HEK293 (cell line): ENCODE measurements around the gene ZNF33B.
"Not testable (repeated sequence)": the region's sequence is repeated elsewhere in the genome, so short reads cannot be mapped to it uniquely, and the experiment has no call there.

Experiments used
- CTCF ChIA-PET: fragments of 350-600 bp; formaldehyde crosslinking; extraction: SDS; loops from one replicate; lab custom pipeline; 2021; ENCODE audit warnings: antibody characterized with exemption; lab: Yijun Ruan, JAX
- POLR2A ChIA-PET: fragments of 300-600 bp; formaldehyde crosslinking; extraction: SDS; loops from one replicate; lab custom pipeline; 2020; ENCODE audit warnings: antibody characterized with exemption, inconsistent platforms; lab: Yijun Ruan, JAX
- H3K27ac ChIP-seq: fragments of 200-500 bp; sonication (Bioruptor generic); 2 replicates; pipeline ENCODE4 v1.5.1; 2014; ENCODE audit warnings: low read depth, low read length, control low read depth, inconsistent platforms; ENCODE audit errors: extremely low read depth
- H3K36me3 ChIP-seq, 2 experiments: fragments of 200-500 bp in 1 of 2; sonication (Bioruptor generic) in 1 of 2; 1 replicate in 1 of 2; 2 replicates in 1 of 2; pipeline ENCODE4 v1.5.1; 2014 to 2017; ENCODE audit warnings: inconsistent platforms in 2 of 2, low read length in 2 of 2; ENCODE audit not compliant: control insufficient read depth in 2 of 2, insufficient read depth in 1 of 2
- H3K4me1 ChIP-seq: fragments of 200-500 bp; sonication (Bioruptor generic); 2 replicates; pipeline ENCODE4 v1.5.1; 2014; ENCODE audit warnings: mild to moderate bottlenecking, low read length, inconsistent platforms; ENCODE audit not compliant: control insufficient read depth, insufficient read depth
- H3K4me3 ChIP-seq: 2 replicates; pipeline ENCODE4 v1.5.1; 2011; ENCODE audit warnings: low read depth, mild to moderate bottlenecking, control low read depth, low read length, moderate library complexity
- H3K9me3 ChIP-seq: fragments of 200-500 bp; sonication (Bioruptor generic); 2 replicates; pipeline ENCODE4 v1.5.1; 2014; ENCODE audit warnings: low read depth, low read length, inconsistent platforms; ENCODE audit not compliant: control insufficient read depth, insufficient read depth
- ELK4 ChIP-seq: IDR thresholded peaks from 2 replicates; pipeline ENCODE4 v1.6.1; 2011; ENCODE audit warnings: mild to moderate bottlenecking, low read depth, low read length, borderline replicate concordance
- KLF9 ChIP-seq: fragments of 450-650 bp; formaldehyde crosslinking; IDR thresholded peaks from 2 replicates; pipeline ENCODE4 v1.5.1; 2016; ENCODE audit warnings: missing biosample characterization, missing genetic modification characterization, low read depth
- ZFP3 ChIP-seq: fragments of 450-650 bp; formaldehyde crosslinking; IDR thresholded peaks from 2 replicates; pipeline ENCODE4 v1.5.1; 2016; ENCODE audit warnings: low read depth, missing biosample characterization, missing genetic modification characterization
- ZNF214 ChIP-seq: fragments of 450-650 bp; formaldehyde crosslinking; IDR thresholded peaks from 2 replicates; pipeline ENCODE4 v1.5.1; 2017; ENCODE audit warnings: missing biosample characterization, mild to moderate bottlenecking, missing genetic modification characterization, borderline replicate concordance
- ZNF292 ChIP-seq: fragments of 450-650 bp; formaldehyde crosslinking; IDR thresholded peaks from 2 replicates; pipeline ENCODE4 v1.5.1; 2016; ENCODE audit warnings: low read depth, missing biosample characterization, missing genetic modification characterization, borderline replicate concordance
- ZNF302 ChIP-seq: fragments of 450-650 bp; formaldehyde crosslinking; IDR thresholded peaks from 2 replicates; pipeline ENCODE4 v1.5.1; 2016; ENCODE audit warnings: missing biosample characterization, missing genetic modification characterization, low read depth
- ZNF391 ChIP-seq: fragments of 450-650 bp; formaldehyde crosslinking; IDR thresholded peaks from 2 replicates; pipeline ENCODE4 v1.5.1; 2016; ENCODE audit warnings: low read depth, missing biosample characterization, missing genetic modification characterization, borderline replicate concordance
- ZNF404 ChIP-seq: fragments of 450-650 bp; formaldehyde crosslinking; IDR thresholded peaks from 2 replicates; pipeline ENCODE4 v1.5.1; 2017; ENCODE audit warnings: missing biosample characterization, missing genetic modification characterization
- ZNF426 ChIP-seq: fragments of 450-650 bp; formaldehyde crosslinking; IDR thresholded peaks from 2 replicates; pipeline ENCODE4 v1.5.1; 2017; ENCODE audit warnings: missing biosample characterization, missing genetic modification characterization, mild to moderate bottlenecking, inconsistent platforms, moderate library complexity
- ZNF433 ChIP-seq: fragments of 450-650 bp; formaldehyde crosslinking; IDR thresholded peaks from 2 replicates; pipeline ENCODE4 v1.5.1; 2016; ENCODE audit warnings: missing biosample characterization, missing genetic modification characterization, low read depth
- ZNF473 ChIP-seq: fragments of 450-650 bp; formaldehyde crosslinking; IDR thresholded peaks from 2 replicates; pipeline ENCODE4 v1.5.1; 2017; ENCODE audit warnings: missing biosample characterization, missing genetic modification characterization
- ZNF514 ChIP-seq: fragments of 450-650 bp; formaldehyde crosslinking; IDR thresholded peaks from 2 replicates; pipeline ENCODE4 v1.5.1; 2016; ENCODE audit warnings: missing biosample characterization, missing genetic modification characterization
- ZNF585B ChIP-seq: fragments of 450-650 bp; formaldehyde crosslinking; IDR thresholded peaks from 2 replicates; pipeline ENCODE4 v1.5.1; 2016; ENCODE audit warnings: missing biosample characterization, missing genetic modification characterization
- ZNF621 ChIP-seq: fragments of 450-650 bp; formaldehyde crosslinking; IDR thresholded peaks from 2 replicates; pipeline ENCODE4 v1.5.1; 2017; ENCODE audit warnings: missing biosample characterization, missing genetic modification characterization
- ZNF692 ChIP-seq: fragments of 450-650 bp; formaldehyde crosslinking; IDR thresholded peaks from 2 replicates; pipeline ENCODE4 v1.5.1; 2016; ENCODE audit warnings: missing biosample characterization, missing genetic modification characterization
- ZNF76 ChIP-seq: fragments of 450-650 bp; formaldehyde crosslinking; IDR thresholded peaks from 2 replicates; pipeline ENCODE4; 2016; ENCODE audit warnings: low read depth, missing biosample characterization, missing genetic modification characterization, borderline replicate concordance
- ZSCAN23 ChIP-seq: fragments of 450-650 bp; formaldehyde crosslinking; IDR thresholded peaks from 2 replicates; pipeline ENCODE4 v1.5.1; 2016; ENCODE audit warnings: missing biosample characterization, missing genetic modification characterization
- TF ChIP-seq, protein P1 (sequence below): fragments of 450-650 bp; formaldehyde crosslinking; IDR thresholded peaks from 2 replicates; pipeline ENCODE4 v1.5.1; 2016; ENCODE audit warnings: missing biosample characterization, missing genetic modification characterization
- TF ChIP-seq, protein P2 (sequence below): fragments of 450-650 bp; formaldehyde crosslinking; IDR thresholded peaks from 2 replicates; pipeline ENCODE4 v1.5.1; 2016; ENCODE audit warnings: missing biosample characterization, missing genetic modification characterization
- TF ChIP-seq, protein P3 (sequence below): fragments of 450-650 bp; formaldehyde crosslinking; IDR thresholded peaks from 2 replicates; pipeline ENCODE4 v1.5.1; 2017; ENCODE audit warnings: missing biosample characterization, missing genetic modification characterization

Gene ZNF33B

GRCh38 chr10:42574336-42574735 lies 64.0 kb downstream of the ZNF33B start:
- no peak for TF ChIP-seq ZNF514
- TF ChIP-seq, protein P1, sequence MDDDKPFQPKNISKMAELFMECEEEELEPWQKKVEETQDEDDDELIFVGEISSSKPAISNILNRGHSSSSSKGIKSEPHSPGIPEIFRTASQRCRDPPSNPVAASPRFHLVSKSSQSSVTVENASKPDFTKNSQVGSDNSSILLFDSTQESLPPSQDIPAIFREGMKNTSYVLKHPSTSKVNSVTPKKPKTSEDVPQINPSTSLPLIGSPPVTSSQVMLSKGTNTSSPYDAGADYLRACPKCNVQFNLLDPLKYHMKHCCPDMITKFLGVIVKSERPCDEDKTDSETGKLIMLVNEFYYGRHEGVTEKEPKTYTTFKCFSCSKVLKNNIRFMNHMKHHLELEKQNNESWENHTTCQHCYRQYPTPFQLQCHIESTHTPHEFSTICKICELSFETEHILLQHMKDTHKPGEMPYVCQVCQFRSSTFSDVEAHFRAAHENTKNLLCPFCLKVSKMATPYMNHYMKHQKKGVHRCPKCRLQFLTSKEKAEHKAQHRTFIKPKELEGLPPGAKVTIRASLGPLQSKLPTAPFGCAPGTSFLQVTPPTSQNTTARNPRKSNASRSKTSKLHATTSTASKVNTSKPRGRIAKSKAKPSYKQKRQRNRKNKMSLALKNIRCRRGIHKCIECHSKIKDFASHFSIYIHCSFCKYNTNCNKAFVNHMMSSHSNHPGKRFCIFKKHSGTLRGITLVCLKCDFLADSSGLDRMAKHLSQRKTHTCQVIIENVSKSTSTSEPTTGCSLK (tag by site-specific recombination), result no peak
- TF ChIP-seq ZNF426 (tag by site-specific recombination), result no peak
- TF ChIP-seq ZNF433, result no peak
- Histone ChIP-seq H3K4me3 (no peak overlapping the region), H3K36me3 (no peaks in the 10 kb centered on the region), H3K4me1 (no peaks in the 10 kb centered on the region), H3K9me3 (no peaks in the 10 kb centered on the region), H3K27ac (no peak overlapping the region)
- ChIA-PET POLR2A (no interaction called here), CTCF (no interaction called here)

- H3K27ac ChIP-seq, result no peak overlapping the region
- H3K4me3 ChIP-seq, result no peak overlapping the region
- H3K36me3 ChIP-seq, result no peaks in the 10 kb centered on the region
- POLR2A ChIA-PET, result no interaction called here
- no peak for TF ChIP-seq ZNF214 (tag by site-specific recombination)
- no peak for TF ChIP-seq ZSCAN23
- no peak for TF ChIP-seq ZFP3 (tag by site-specific recombination)
- TF ChIP-seq, protein P2, sequence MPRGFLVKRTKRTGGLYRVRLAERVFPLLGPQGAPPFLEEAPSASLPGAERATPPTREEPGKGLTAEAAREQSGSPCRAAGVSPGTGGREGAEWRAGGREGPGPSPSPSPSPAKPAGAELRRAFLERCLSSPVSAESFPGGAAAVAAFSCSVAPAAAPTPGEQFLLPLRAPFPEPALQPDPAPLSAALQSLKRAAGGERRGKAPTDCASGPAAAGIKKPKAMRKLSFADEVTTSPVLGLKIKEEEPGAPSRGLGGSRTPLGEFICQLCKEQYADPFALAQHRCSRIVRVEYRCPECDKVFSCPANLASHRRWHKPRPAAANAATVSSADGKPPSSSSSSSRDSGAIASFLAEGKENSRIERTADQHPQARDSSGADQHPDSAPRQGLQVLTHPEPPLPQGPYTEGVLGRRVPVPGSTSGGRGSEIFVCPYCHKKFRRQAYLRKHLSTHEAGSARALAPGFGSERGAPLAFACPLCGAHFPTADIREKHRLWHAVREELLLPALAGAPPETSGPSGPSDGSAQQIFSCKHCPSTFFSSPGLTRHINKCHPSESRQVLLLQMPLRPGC (tag by site-specific recombination), result no peak
- H3K4me1 ChIP-seq, result no peaks in the 10 kb centered on the region
- CTCF ChIA-PET, result no interaction called here
- no peaks in the 10 kb centered on the region for H3K9me3 ChIP-seq
These were observed 81.4 kb downstream of the ZNF33B start for GRCh38 chr10:42556931-42557330.

DNA sequence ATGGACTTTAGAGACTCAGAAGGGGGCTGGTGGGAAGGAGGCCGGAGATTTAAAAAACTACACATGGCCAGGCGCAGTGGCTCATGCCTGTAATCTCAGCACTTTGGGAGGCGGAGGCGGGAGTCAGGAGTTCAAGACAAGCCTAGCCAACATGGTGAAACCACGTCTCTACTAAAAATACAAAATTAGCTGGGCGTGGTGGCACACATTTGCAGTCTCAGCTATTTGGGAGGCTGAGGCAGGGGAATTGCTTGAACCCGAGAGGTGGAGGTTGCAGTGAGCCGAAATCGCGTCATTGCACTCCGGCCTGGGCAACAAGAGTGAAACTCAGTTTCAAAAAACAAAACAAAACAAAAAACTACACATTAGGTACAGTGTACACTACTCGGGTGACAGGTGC lies 84.8 kb downstream of the ZNF33B start:
- H3K4me3 ChIP-seq, CTCF ChIA-PET, POLR2A ChIA-PET: not testable (repeated sequence)

GRCh38 chr10:42553064-42553407 lies 85.3 kb downstream of the ZNF33B start:
- no peaks in the 10 kb centered on the region for H3K9me3 ChIP-seq
- H3K4me1 ChIP-seq, result no peaks in the 10 kb centered on the region
- no peak overlapping the region for H3K27ac ChIP-seq
- ChIA-PET CTCF (no interaction called here), POLR2A (no interaction called here)
- peak overlapping the region; percentile 45 for H3K4me3 ChIP-seq
- H3K36me3 ChIP-seq, result peaks cover 0 to 21% of the 10 kb centered on the region in 2 experiments; a peak in 2 of 3 replicates
- TF ChIP-seq ZNF292 (tag by site-specific recombination) (no peak), ZNF585B (tag by site-specific recombination) (peak; percentile 1; the same call in 1 of the 2 replicates), ELK4 (no peak), ZNF76 (tag by site-specific recombination) (no peak), ZNF302 (tag by site-specific recombination) (no peak), ZNF621 (no peak), ZNF391 (tag by site-specific recombination) (no peak), ZNF404 (tag by site-specific recombination) (no peak), ZNF692 (no peak), KLF9 (tag by site-specific recombination) (no peak), ZNF473 (tag by site-specific recombination) (no peak)
- TF ChIP-seq, protein P3, sequence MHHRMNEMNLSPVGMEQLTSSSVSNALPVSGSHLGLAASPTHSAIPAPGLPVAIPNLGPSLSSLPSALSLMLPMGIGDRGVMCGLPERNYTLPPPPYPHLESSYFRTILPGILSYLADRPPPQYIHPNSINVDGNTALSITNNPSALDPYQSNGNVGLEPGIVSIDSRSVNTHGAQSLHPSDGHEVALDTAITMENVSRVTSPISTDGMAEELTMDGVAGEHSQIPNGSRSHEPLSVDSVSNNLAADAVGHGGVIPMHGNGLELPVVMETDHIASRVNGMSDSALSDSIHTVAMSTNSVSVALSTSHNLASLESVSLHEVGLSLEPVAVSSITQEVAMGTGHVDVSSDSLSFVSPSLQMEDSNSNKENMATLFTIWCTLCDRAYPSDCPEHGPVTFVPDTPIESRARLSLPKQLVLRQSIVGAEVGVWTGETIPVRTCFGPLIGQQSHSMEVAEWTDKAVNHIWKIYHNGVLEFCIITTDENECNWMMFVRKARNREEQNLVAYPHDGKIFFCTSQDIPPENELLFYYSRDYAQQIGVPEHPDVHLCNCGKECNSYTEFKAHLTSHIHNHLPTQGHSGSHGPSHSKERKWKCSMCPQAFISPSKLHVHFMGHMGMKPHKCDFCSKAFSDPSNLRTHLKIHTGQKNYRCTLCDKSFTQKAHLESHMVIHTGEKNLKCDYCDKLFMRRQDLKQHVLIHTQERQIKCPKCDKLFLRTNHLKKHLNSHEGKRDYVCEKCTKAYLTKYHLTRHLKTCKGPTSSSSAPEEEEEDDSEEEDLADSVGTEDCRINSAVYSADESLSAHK (tag by site-specific recombination), result no peak

More for the DNA sequence above, 84.8 kb downstream of the ZNF33B start:
- H3K36me3 ChIP-seq, result peaks cover 0 to 18% of the 10 kb centered on the region in 2 experiments; a peak in 2 of 3 replicates
- not testable (repeated sequence) for H3K4me1 ChIP-seq, H3K9me3 ChIP-seq, H3K27ac ChIP-seq
